Keratinocyte (primary cell): ENCODE data around the gene ZNF543. TPM values are rescaled to one million over a fixed set of nuclear protein-coding genes. Genes with fewer than 3 reads are reported as not detected.

Experiments used
- DNase-seq: peaks from one replicate; pipeline ENCODE4 v3.0.0-alpha.2; 2011; ENCODE audit warnings: low read depth, missing footprints, low spot score
- FAIRE-seq: peaks from 2 replicates; lab custom pipeline; 2011; peaks lifted over from hg19 to GRCh38; lab: Jason Lieb, UNC
- H2AFZ ChIP-seq: 2 replicates; pipeline ENCODE4 v1.6.0; 2012; ENCODE audit warnings: low read length, control low read depth, inconsistent platforms; ENCODE audit not compliant: control insufficient read depth
- H3K27ac ChIP-seq: 2 replicates; pipeline ENCODE4 v1.5.1; 2011; ENCODE audit warnings: low read length; ENCODE audit not compliant: control insufficient read depth, insufficient read depth
- H3K27me3 ChIP-seq: 3 replicates; pipeline ENCODE4 v1.6.0; 2011; ENCODE audit warnings: low read length; ENCODE audit not compliant: control insufficient read depth, insufficient read depth; ENCODE audit errors: extremely low read depth
- H3K36me3 ChIP-seq, 2 experiments: 2 replicates in 1 of 2; 3 replicates in 1 of 2; pipeline ENCODE4 v1.5.1; 2011; ENCODE audit warnings: low read length in 2 of 2, mild to moderate bottlenecking in 1 of 2; ENCODE audit not compliant: control insufficient read depth in 2 of 2, insufficient read depth in 2 of 2; ENCODE audit errors: extremely low read depth in 1 of 2
- H3K4me1 ChIP-seq: 3 replicates; pipeline ENCODE4 v1.5.1; 2011; ENCODE audit warnings: low read length; ENCODE audit not compliant: control insufficient read depth, insufficient read depth; ENCODE audit errors: extremely low read depth
- H3K4me2 ChIP-seq: 3 replicates; pipeline ENCODE4 v1.6.0; 2011; ENCODE audit warnings: low read depth, low read length; ENCODE audit not compliant: control insufficient read depth, insufficient read depth; ENCODE audit errors: extremely low read depth
- H3K4me3 ChIP-seq, 3 experiments: fragments of 200-600 bp in 1 of 3; sonication (generic) in 1 of 3; 2 replicates in 2 of 3; 3 replicates in 1 of 3; pipeline ENCODE4 v1.5.1; 2011 to 2016; ENCODE audit warnings: low read length in 3 of 3, mild to moderate bottlenecking in 3 of 3, control low read depth in 2 of 3, inconsistent platforms in 1 of 3, low read depth in 1 of 3, mixed read lengths in 1 of 3, mixed run types in 1 of 3, moderate library complexity in 1 of 3; ENCODE audit not compliant: control insufficient read depth in 2 of 3, insufficient read depth in 2 of 3; ENCODE audit errors: extremely low read depth in 1 of 3
- H3K79me2 ChIP-seq: 2 replicates; pipeline ENCODE4 v1.6.0; 2012; ENCODE audit warnings: low read length; ENCODE audit not compliant: control insufficient read depth, insufficient read depth
- H3K9ac ChIP-seq: 3 replicates; pipeline ENCODE4 v1.6.0; 2011; ENCODE audit warnings: low read length; ENCODE audit not compliant: control insufficient read depth, insufficient read depth; ENCODE audit errors: extremely low read depth
- H3K9me1 ChIP-seq: 3 replicates; pipeline ENCODE4 v1.6.0; 2011; ENCODE audit warnings: low read length; ENCODE audit not compliant: control insufficient read depth, insufficient read depth; ENCODE audit errors: extremely low read depth
- H3K9me3 ChIP-seq: 2 replicates; pipeline ENCODE4 v1.5.1; 2012; ENCODE audit warnings: low read depth, low read length; ENCODE audit not compliant: control insufficient read depth
- H4K20me1 ChIP-seq: 3 replicates; pipeline ENCODE4 v1.6.0; 2011; ENCODE audit warnings: low read length; ENCODE audit not compliant: control insufficient read depth, insufficient read depth; ENCODE audit errors: extremely low read depth
- EZH2 ChIP-seq: IDR thresholded peaks from one replicate; pipeline ENCODE4 v1.6.1; 2012; ENCODE audit warnings: inconsistent platforms, mild to moderate bottlenecking, low read length, moderate library complexity
- dilution Hi-C: fragments of 300-500 bp; cut with MboI; formaldehyde crosslinking; loops from one replicate; pipeline ENCODE4 v1.7.0; 2020; ENCODE audit warnings: low sequenced_read_pairs; ENCODE audit not compliant: extremely low pct_ligation_motif_present
- polyA plus RNA-seq, 5 experiments: library from polyadenylated mRNA; depleted of rRNA in 3 of 5; stranded (reverse) in 3 of 5; stranded (forward) in 1 of 5; unstranded in 1 of 5; fragments of >200 nt; gene quantifications; 1 replicate in 1 of 5; 2 replicates in 3 of 5; 3 replicates in 1 of 5; pipeline versions ENCODE4 v1.2.1 to v1.2.3, GENCODE V29; 2011 to 2012; ENCODE audit warnings: missing spikeins in 2 of 5, low read depth in 1 of 5, low replicate concordance in 1 of 5
- TF ChIP-seq, protein P1 (sequence below), 3 experiments: IDR thresholded peaks in 1 of 3; conservative IDR thresholded peaks in 1 of 3; optimal IDR thresholded peaks in 1 of 3; 2 replicates in 2 of 3; 3 replicates in 1 of 3; pipeline versions ENCODE3 to v1.5.1; 2011; ENCODE audit warnings: low read length in 3 of 3, mild to moderate bottlenecking in 3 of 3, moderate library complexity in 2 of 3, control low read depth in 1 of 3, inconsistent platforms in 1 of 3; ENCODE audit not compliant: insufficient read depth in 2 of 3; ENCODE audit errors: extremely low read depth in 1 of 3

Gene ZNF543
- polyA plus RNA-seq, 1 donor (not counting 4 experiments of a cell fraction or from before 2014, with no cell fraction given) = 2.5 TPM

DNA sequence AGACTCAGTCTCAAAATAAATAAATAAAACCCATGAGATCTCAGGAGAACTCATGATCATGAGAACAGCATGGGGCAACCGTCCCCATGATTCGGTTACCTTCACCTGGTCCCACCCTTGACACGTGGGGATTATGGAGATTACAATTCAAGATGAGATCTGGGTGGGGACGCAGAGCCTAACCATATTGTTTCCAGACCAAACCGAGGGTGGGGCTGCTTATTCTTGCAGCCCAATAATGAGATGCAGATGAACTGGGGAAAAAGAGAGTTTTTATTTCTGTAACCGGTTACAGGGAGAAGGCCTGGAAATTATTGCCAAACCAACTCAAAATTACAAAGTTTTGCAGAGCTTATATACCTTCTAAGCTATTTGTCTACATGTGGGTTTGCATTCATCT is 55.9 kb downstream of the ZNF543 start:
- H2AFZ ChIP-seq = no peak overlapping the region
- DNase-seq = no peak
- dilution Hi-C loops = no loop called here
- no peak overlapping the region for H3K4me3 ChIP-seq
- no peaks in the 10 kb centered on the region for H3K4me1 ChIP-seq
- no peak for FAIRE-seq
- H3K27me3 ChIP-seq = no peaks in the 10 kb centered on the region
- no peak overlapping the region for H3K27ac ChIP-seq
- H4K20me1 ChIP-seq = no peaks in the 10 kb centered on the region
- H3K4me2 ChIP-seq = no peak overlapping the region
- TF ChIP-seq, protein P1, sequence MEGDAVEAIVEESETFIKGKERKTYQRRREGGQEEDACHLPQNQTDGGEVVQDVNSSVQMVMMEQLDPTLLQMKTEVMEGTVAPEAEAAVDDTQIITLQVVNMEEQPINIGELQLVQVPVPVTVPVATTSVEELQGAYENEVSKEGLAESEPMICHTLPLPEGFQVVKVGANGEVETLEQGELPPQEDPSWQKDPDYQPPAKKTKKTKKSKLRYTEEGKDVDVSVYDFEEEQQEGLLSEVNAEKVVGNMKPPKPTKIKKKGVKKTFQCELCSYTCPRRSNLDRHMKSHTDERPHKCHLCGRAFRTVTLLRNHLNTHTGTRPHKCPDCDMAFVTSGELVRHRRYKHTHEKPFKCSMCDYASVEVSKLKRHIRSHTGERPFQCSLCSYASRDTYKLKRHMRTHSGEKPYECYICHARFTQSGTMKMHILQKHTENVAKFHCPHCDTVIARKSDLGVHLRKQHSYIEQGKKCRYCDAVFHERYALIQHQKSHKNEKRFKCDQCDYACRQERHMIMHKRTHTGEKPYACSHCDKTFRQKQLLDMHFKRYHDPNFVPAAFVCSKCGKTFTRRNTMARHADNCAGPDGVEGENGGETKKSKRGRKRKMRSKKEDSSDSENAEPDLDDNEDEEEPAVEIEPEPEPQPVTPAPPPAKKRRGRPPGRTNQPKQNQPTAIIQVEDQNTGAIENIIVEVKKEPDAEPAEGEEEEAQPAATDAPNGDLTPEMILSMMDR (optimal IDR thresholded peaks at IDR 0.05 in 1 of 3, IDR thresholded peaks at IDR 0.05 in 1 of 3, conservative IDR thresholded peaks at IDR 0.05 in 1 of 3; ENCODE audit: extremely low read depth in 1 of 3, insufficient read depth in 2 of 3, low read length in 3 of 3) = no peak
- TF ChIP-seq EZH2 = no peak
- peaks cover 17% of the 10 kb centered on the region for H3K9me3 ChIP-seq
- H3K36me3 ChIP-seq = peaks cover 7 to 25% of the 10 kb centered on the region in 2 experiments
- H3K9ac ChIP-seq = no peak overlapping the region
- H3K79me2 ChIP-seq = no peaks in the 10 kb centered on the region
- H3K9me1 ChIP-seq = no peaks in the 10 kb centered on the region

DNA sequence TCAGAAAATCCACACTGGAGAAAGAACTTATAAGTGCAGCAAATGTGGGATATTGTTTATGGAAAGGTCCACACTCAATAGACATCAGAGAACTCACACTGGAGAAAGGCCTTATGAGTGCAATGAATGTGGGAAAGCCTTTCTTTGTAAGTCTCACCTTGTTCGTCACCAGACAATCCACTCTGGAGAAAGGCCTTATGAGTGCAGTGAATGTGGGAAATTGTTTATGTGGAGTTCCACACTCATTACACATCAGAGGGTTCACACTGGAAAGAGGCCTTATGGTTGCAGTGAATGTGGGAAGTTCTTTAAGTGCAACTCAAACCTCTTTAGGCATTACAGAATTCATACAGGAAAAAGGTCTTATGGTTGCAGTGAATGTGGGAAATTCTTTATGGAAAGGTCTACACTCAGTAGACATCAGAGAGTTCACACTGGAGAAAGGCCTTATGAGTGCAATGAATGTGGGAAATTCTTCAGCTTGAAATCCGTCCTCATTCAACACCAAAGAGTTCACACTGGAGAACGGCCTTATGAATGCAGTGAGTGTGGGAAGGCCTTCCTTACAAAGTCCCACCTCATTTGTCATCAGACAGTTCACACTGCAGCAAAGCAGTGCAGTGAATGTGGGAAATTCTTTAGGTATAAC is 57.4 kb downstream of the ZNF543 start:
- no peak for DNase-seq

More for the DNA sequence above, 57.4 kb downstream of the ZNF543 start:
- no peak for TF ChIP-seq EZH2
- TF ChIP-seq, protein P1 (optimal IDR thresholded peaks at IDR 0.05 in 1 of 3, IDR thresholded peaks at IDR 0.05 in 1 of 3, conservative IDR thresholded peaks at IDR 0.05 in 1 of 3; ENCODE audit: extremely low read depth in 1 of 3, insufficient read depth in 2 of 3, low read length in 3 of 3) = no peak
- H3K27me3 ChIP-seq = no peaks in the 10 kb centered on the region
- H3K36me3 ChIP-seq = peaks cover 0 to 19% of the 10 kb centered on the region in 2 experiments
- no peaks in the 10 kb centered on the region for H3K4me1 ChIP-seq
- no peak overlapping the region for H3K4me2 ChIP-seq
- FAIRE-seq = no peak
- H3K4me3 ChIP-seq = no peak overlapping the region
- H2AFZ ChIP-seq = no peak overlapping the region
- no peaks in the 10 kb centered on the region for H3K79me2 ChIP-seq
- no peak overlapping the region for H3K9ac ChIP-seq
- no peak overlapping the region for H3K27ac ChIP-seq
- H4K20me1 ChIP-seq = no peaks in the 10 kb centered on the region
- H3K9me3 ChIP-seq = peaks cover 17% of the 10 kb centered on the region
- no peaks in the 10 kb centered on the region for H3K9me1 ChIP-seq
- dilution Hi-C loops = no loop called here

Other genes starting within 250 kb of the ZNF543 start
- gene USP29, start 200.5 kb upstream of the ZNF543 start, polyA plus RNA-seq = not detected in 3 replicates
- not detected in 3 replicates for gene ZIM3, start 175.3 kb upstream of the ZNF543 start, polyA plus RNA-seq
- gene DUXA, start 153.0 kb upstream of the ZNF543 start, polyA plus RNA-seq = not detected in 3 replicates
- gene ZNF264, start 129.0 kb upstream of the ZNF543 start, polyA plus RNA-seq = 7.4 to 8.7 TPM (median 7.6 TPM) in 3 replicates
- 0.54 to 0.94 TPM (median 0.70 TPM) in 3 replicates for gene AURKC, start 89.4 kb upstream of the ZNF543 start, polyA plus RNA-seq
- 3.2 to 5.8 TPM (median 4.3 TPM) in 3 replicates for gene ZNF805, start 79.8 kb upstream of the ZNF543 start, polyA plus RNA-seq
- 10.3 to 16.9 TPM (median 15.2 TPM) in 3 replicates for gene ZNF460, start 40.0 kb upstream of the ZNF543 start, polyA plus RNA-seq
- gene ZNF304, start 30.8 kb downstream of the ZNF543 start, polyA plus RNA-seq = 7.4 to 8.1 TPM (median 7.7 TPM) in 3 replicates
- 15.8 to 22.2 TPM (median 20.8 TPM) in 3 replicates for gene TRAPPC2B, start 43.1 kb downstream of the ZNF543 start, polyA plus RNA-seq
- gene ZNF547, start 43.1 kb downstream of the ZNF543 start, polyA plus RNA-seq = 1.4 to 3.2 TPM (median 2.8 TPM) in 3 replicates
- 8.5 to 11.4 TPM (median 10.8 TPM) in 3 replicates for gene ZNF548, start 69.4 kb downstream of the ZNF543 start, polyA plus RNA-seq
- gene ZNF17, start 90.7 kb downstream of the ZNF543 start, polyA plus RNA-seq = 4.8 to 5.4 TPM (median 5.0 TPM) in 3 replicates
- 5.7 to 6.8 TPM (median 6.3 TPM) in 3 replicates for gene ZNF749, start 114.9 kb downstream of the ZNF543 start, polyA plus RNA-seq
- gene VN1R1, start 136.7 kb downstream of the ZNF543 start, polyA plus RNA-seq = 0.09 to 0.46 TPM (median 0.17 TPM) in 3 replicates
- gene ZNF772, start 157.1 kb downstream of the ZNF543 start, polyA plus RNA-seq = 5.2 to 5.4 TPM (median 5.3 TPM) in 3 replicates
- 7.0 to 13.4 TPM (median 11.9 TPM) in 3 replicates for gene ZNF419, start 167.3 kb downstream of the ZNF543 start, polyA plus RNA-seq
- 5.4 to 8.8 TPM (median 7.9 TPM) in 3 replicates for gene ZNF773, start 179.5 kb downstream of the ZNF543 start, polyA plus RNA-seq
- 5.6 to 7.7 TPM (median 6.3 TPM) in 3 replicates for gene ZNF549, start 206.9 kb downstream of the ZNF543 start, polyA plus RNA-seq
- gene ZNF550, start 239.4 kb downstream of the ZNF543 start, polyA plus RNA-seq = 6.2 to 8.9 TPM (median 7.3 TPM) in 3 replicates